ENCODE data around the gene NECTIN1. TPM values are rescaled to one million over a fixed set of nuclear protein-coding genes. Genes with fewer than 3 reads are reported as not detected.
A peak's percentile ranks its signal among the peaks of the same experiment; 100 is the strongest.

Gene NECTIN1
- total RNA-seq, 1 donor from 2014 or later = 19.5 TPM

- H3F3A ChIP-seq (ENCODE audit: low read depth) = peaks cover 11% of the 10 kb centered on the region
- no peak for DNase-seq (ENCODE audit: low spot score)
- no peaks in the 10 kb centered on the region for H3K9me3 ChIP-seq (ENCODE audit: low read depth)
- no peak for TF ChIP-seq EZH2phosphoT487 (IDR thresholded peaks at IDR 0.05)
- no peak for TF ChIP-seq CTCF (IDR thresholded peaks at IDR 0.05)
- TF ChIP-seq EZH2 (IDR thresholded peaks at IDR 0.05) = no peak
- peaks cover 9% of the 10 kb centered on the region for H3K9me3 Mint-ChIP-seq
- H3K36me3 ChIP-seq = no peaks in the 10 kb centered on the region
- no peaks in the 10 kb centered on the region for H3K36me3 Mint-ChIP-seq
- H3K27ac Mint-ChIP-seq = no peak overlapping the region
- H3K4me1 ChIP-seq = peaks cover 28% of the 10 kb centered on the region
- H3K27me3 Mint-ChIP-seq (ENCODE audit: insufficient read depth, low read depth) = peaks cover 10% of the 10 kb centered on the region
- H3K4me2 ChIP-seq = no peak overlapping the region
- peaks cover 32% of the 10 kb centered on the region for H3K4me1 Mint-ChIP-seq
- H3K9ac ChIP-seq = no peak overlapping the region
- no peak overlapping the region for H3K4me3 ChIP-seq
- no peaks in the 10 kb centered on the region for H3K27me3 ChIP-seq
- no peaks in the 10 kb centered on the region for H3K79me2 ChIP-seq (ENCODE audit: low read depth)
- H2AFZ ChIP-seq (replicated peaks) = no peak overlapping the region
- H3K4me3 Mint-ChIP-seq = no peak overlapping the region
- H4K20me1 ChIP-seq (ENCODE audit: low read depth) = no peaks in the 10 kb centered on the region
- no peak overlapping the region for H3K27ac ChIP-seq
These were observed 118.1 kb downstream of the NECTIN1 start for GRCh38 chr11:119610836-119611426.

GRCh38 chr11:119608781-119609180 is 120.2 kb downstream of the NECTIN1 start:
- Histone ChIP-seq H3K4me1 (peaks cover 32% of the 10 kb centered on the region), H3K36me3 (no peaks in the 10 kb centered on the region), H3K4me2 (peak overlapping the region; percentile 62), H4K20me1 (ENCODE audit: low read depth) (no peaks in the 10 kb centered on the region), H3K27ac (no peak overlapping the region), H3K27me3 (no peaks in the 10 kb centered on the region), H3K79me2 (ENCODE audit: low read depth) (no peaks in the 10 kb centered on the region), H3K9ac (no peak overlapping the region), H3K4me3 (no peak overlapping the region), H3F3A (ENCODE audit: low read depth) (peaks cover 11% of the 10 kb centered on the region), H2AFZ (replicated peaks) (peak overlapping the region; percentile 3), H3K9me3 (ENCODE audit: low read depth) (no peaks in the 10 kb centered on the region)
- Mint-ChIP-seq H3K36me3 (no peaks in the 10 kb centered on the region), H3K27me3 (ENCODE audit: insufficient read depth, low read depth) (peaks cover 11% of the 10 kb centered on the region), H3K9me3 (peaks cover 9% of the 10 kb centered on the region), H3K27ac (no peak overlapping the region), H3K4me3 (no peak overlapping the region), H3K4me1 (peaks cover 26% of the 10 kb centered on the region)
- TF ChIP-seq CTCF (IDR thresholded peaks at IDR 0.05) (no peak), EZH2phosphoT487 (IDR thresholded peaks at IDR 0.05) (no peak), EZH2 (IDR thresholded peaks at IDR 0.05) (no peak)
- DNase-seq (ENCODE audit: low spot score) = no peak

- Mint-ChIP-seq H3K27me3 (ENCODE audit: insufficient read depth, low read depth) (peaks cover 12% of the 10 kb centered on the region), H3K4me1 (peaks cover 28% of the 10 kb centered on the region), H3K4me3 (no peak overlapping the region), H3K36me3 (no peaks in the 10 kb centered on the region), H3K9me3 (peaks cover 12% of the 10 kb centered on the region), H3K27ac (no peak overlapping the region)
- TF ChIP-seq EZH2 (IDR thresholded peaks at IDR 0.05) (no peak), EZH2phosphoT487 (IDR thresholded peaks at IDR 0.05) (no peak), CTCF (IDR thresholded peaks at IDR 0.05) (no peak)
- Histone ChIP-seq H3K9ac (no peak overlapping the region), H3K27ac (no peak overlapping the region), H3K79me2 (ENCODE audit: low read depth) (no peaks in the 10 kb centered on the region), H3K4me3 (peak overlapping the region; percentile 16), H3K27me3 (no peaks in the 10 kb centered on the region), H3K36me3 (no peaks in the 10 kb centered on the region), H3K4me2 (peak overlapping the region; percentile 62), H3F3A (ENCODE audit: low read depth) (peaks cover 11% of the 10 kb centered on the region), H3K4me1 (peaks cover 32% of the 10 kb centered on the region), H3K9me3 (ENCODE audit: low read depth) (no peaks in the 10 kb centered on the region), H2AFZ (replicated peaks) (peak overlapping the region; percentile 3), H4K20me1 (ENCODE audit: low read depth) (no peaks in the 10 kb centered on the region)
- DNase-seq (ENCODE audit: low spot score) = no peak
These were observed 120.8 kb downstream of the NECTIN1 start for GRCh38 chr11:119608201-119608600.

Measured in neural progenitor cell (in vitro differentiated cells).